SK-N-SH (cell line): ENCODE results near the gene DOK7. TPM values are rescaled to one million over a fixed set of nuclear protein-coding genes. Genes with fewer than 3 reads are reported as not detected.

Experiments
- CTCF ChIA-PET: fragments of 300-600, 350-600 bp; formaldehyde crosslinking; extraction: SDS; loops from one replicate; lab custom pipeline; 2021; lab: Yijun Ruan, JAX
- POLR2A ChIA-PET: fragments of 350-600 bp; sonication (Branson Sonifier 250); formaldehyde crosslinking; extraction: SDS; loops from one replicate; lab custom pipeline; 2020; ENCODE audit warnings: antibody characterized with exemption, inconsistent platforms; lab: Yijun Ruan, JAX
- DNase-seq: peaks from one replicate; pipeline ENCODE4 v3.0.0; 2012
- H2AFZ ChIP-seq: fragments of 200-600 bp; sonication (generic); 2 replicates; pipeline ENCODE4 v1.8.1; 2016; ENCODE audit warnings: antibody characterized with exemption, mild to moderate bottlenecking, low read depth
- H3F3A ChIP-seq: fragments of 200-600 bp; sonication (generic); replicated peaks from 2 replicates; pipeline ENCODE3; 2016; ENCODE audit warnings: antibody characterized with exemption, mild to moderate bottlenecking; ENCODE audit not compliant: insufficient read depth
- H3K27ac ChIP-seq, 2 experiments: fragments of 200-500 bp in 1 of 2; fragments of 200-600 bp in 1 of 2; sonication (Bioruptor generic) in 1 of 2; sonication (generic), shearing (Covaris generic) in 1 of 2; 2 replicates each; pipeline versions ENCODE4 v1.5.1 to v1.6.1; 2014 to 2016; ENCODE audit warnings: low read depth in 2 of 2, inconsistent platforms in 1 of 2, low read length in 1 of 2, mild to moderate bottlenecking in 1 of 2, mixed read lengths in 1 of 2
- H3K27me3 ChIP-seq: fragments of 200-600 bp; sonication (generic), shearing (Covaris generic); 2 replicates; pipeline ENCODE4 v1.6.1; 2016; ENCODE audit warnings: mixed run types; ENCODE audit not compliant: insufficient read depth
- H3K36me3 ChIP-seq, 2 experiments: fragments of 200-500 bp in 1 of 2; fragments of 200-600 bp in 1 of 2; sonication (Bioruptor generic) in 1 of 2; sonication (generic) in 1 of 2; replicated peaks in 1 of 2; 2 replicates each; pipeline versions ENCODE3 to v1.5.1; 2014 to 2016; ENCODE audit warnings: low read length in 1 of 2, mild to moderate bottlenecking in 1 of 2; ENCODE audit not compliant: insufficient read depth in 2 of 2, control insufficient read depth in 1 of 2
- H3K4me1 ChIP-seq, 2 experiments: fragments of 200-500 bp in 1 of 2; fragments of 200-600 bp in 1 of 2; sonication (Bioruptor generic) in 1 of 2; sonication (generic), shearing (Covaris generic) in 1 of 2; 2 replicates each; pipeline versions ENCODE4 v1.5.1 to v1.6.1; 2014 to 2016; ENCODE audit warnings: low read depth in 1 of 2, low read length in 1 of 2, mixed run types in 1 of 2; ENCODE audit not compliant: insufficient read depth in 2 of 2, control insufficient read depth in 1 of 2
- H3K4me2 ChIP-seq: fragments of 200-600 bp; sonication (generic), shearing (Covaris generic); 2 replicates; pipeline ENCODE4 v1.6.1; 2017; ENCODE audit warnings: mixed run types
- H3K4me3 ChIP-seq, 2 experiments: fragments of 200-500 bp in 1 of 2; fragments of 200-600 bp in 1 of 2; sonication (Bioruptor generic) in 1 of 2; sonication (generic), shearing (Covaris generic) in 1 of 2; 2 replicates each; pipeline versions ENCODE4 v1.5.1 to v1.8.1; 2014 to 2016; ENCODE audit warnings: low read depth in 2 of 2, inconsistent platforms in 1 of 2, low read length in 1 of 2, mild to moderate bottlenecking in 1 of 2, mixed read lengths in 1 of 2, moderate library complexity in 1 of 2
- H3K79me2 ChIP-seq: fragments of 200-600 bp; sonication (generic); 2 replicates; pipeline ENCODE4 v1.8.1; 2017; ENCODE audit warnings: mild to moderate bottlenecking; ENCODE audit not compliant: insufficient read depth
- H3K9ac ChIP-seq: fragments of 200-600 bp; sonication (generic); 2 replicates; pipeline ENCODE4 v1.6.1; 2017; ENCODE audit warnings: mixed run types
- H3K9me2 ChIP-seq: fragments of 200-600 bp; sonication (generic); 2 replicates; pipeline ENCODE4 v1.6.1; 2017; ENCODE audit warnings: mixed run types
- H3K9me3 ChIP-seq: fragments of 200-600 bp; sonication (generic); 2 replicates; pipeline ENCODE4 v1.6.1; 2017; ENCODE audit warnings: mixed run types, mild to moderate bottlenecking, moderate library complexity
- H4K20me1 ChIP-seq: fragments of 200-600 bp; sonication (generic); 2 replicates; pipeline ENCODE4 v1.6.1; 2017; ENCODE audit warnings: mild to moderate bottlenecking, mixed run types; ENCODE audit not compliant: insufficient read depth
- ELF1 ChIP-seq: IDR thresholded peaks from 2 replicates; pipeline ENCODE4 v1.4.0; 2012
- EP300 ChIP-seq, 2 experiments: IDR thresholded peaks; 2 replicates each; pipeline versions ENCODE4 v1.4.0 to v1.6.1; 2012; ENCODE audit warnings: borderline replicate concordance in 1 of 2, low read depth in 1 of 2, low read length in 1 of 2
- FOXJ3 ChIP-seq: sonication (generic); formaldehyde crosslinking; IDR thresholded peaks from 2 replicates; pipeline ENCODE4 v1.5.1; 2020; ENCODE audit warnings: mild to moderate bottlenecking, missing genetic modification reagents
- FOXM1 ChIP-seq: IDR thresholded peaks from 2 replicates; pipeline ENCODE4 v1.4.0; 2012; ENCODE audit warnings: low read depth, mild to moderate bottlenecking
- GABPA ChIP-seq: IDR thresholded peaks from 2 replicates; pipeline ENCODE4 v1.4.0; 2012; ENCODE audit warnings: low read depth, mild to moderate bottlenecking
- GATA2 ChIP-seq: sonication (generic); formaldehyde crosslinking; IDR thresholded peaks from 2 replicates; pipeline ENCODE4 v1.5.0; 2020; ENCODE audit warnings: mild to moderate bottlenecking, missing genetic modification reagents
- JUND ChIP-seq: IDR thresholded peaks from 2 replicates; pipeline ENCODE4 v1.4.0; 2012
- MEF2A ChIP-seq: IDR thresholded peaks from 2 replicates; pipeline ENCODE4 v1.4.0; 2012; ENCODE audit warnings: low read depth, borderline replicate concordance
- MXI1 ChIP-seq: IDR thresholded peaks from 2 replicates; pipeline ENCODE4 v1.6.1; 2012; ENCODE audit warnings: mild to moderate bottlenecking, low read depth, low read length, improper control_type of control experiment
- NFIC ChIP-seq: IDR thresholded peaks from 2 replicates; pipeline ENCODE4 v1.4.0; 2012; ENCODE audit warnings: borderline replicate concordance
- NRF1 ChIP-seq: IDR thresholded peaks from 2 replicates; pipeline ENCODE4 v1.6.1; 2012; ENCODE audit warnings: low read depth, mild to moderate bottlenecking, low read length
- RFX5 ChIP-seq: IDR thresholded peaks from 2 replicates; pipeline ENCODE4 v1.6.1; 2012; ENCODE audit warnings: mild to moderate bottlenecking, improper control_type of control experiment, low read length
- TCF12 ChIP-seq: IDR thresholded peaks from 2 replicates; pipeline ENCODE4 v1.4.0; 2012
- TEAD4 ChIP-seq: IDR thresholded peaks from 2 replicates; pipeline ENCODE4 v1.4.0; 2012; ENCODE audit warnings: mild to moderate bottlenecking, borderline replicate concordance; ENCODE audit not compliant: insufficient read depth
- YY1 ChIP-seq: IDR thresholded peaks from 2 replicates; pipeline ENCODE4 v1.4.0; 2012; ENCODE audit warnings: low read depth, mild to moderate bottlenecking
- WGBS: methylation state at CpG from one replicate; pipeline ENCODE4 v1.1.6; 2017; ENCODE audit warnings: low lambda C conversion rate; 5-methylcytosine and 5-hydroxymethylcytosine counted together
- polyA plus RNA-seq, 3 experiments: library from polyadenylated mRNA; depleted of rRNA; stranded (reverse); fragments of >200 nt; gene quantifications; 2 replicates each; pipeline ENCODE4 v1.2.3, GENCODE V29; 2012
- TF ChIP-seq, protein P1 (sequence below): IDR thresholded peaks from 2 replicates; pipeline ENCODE4 v1.4.0; 2012; ENCODE audit warnings: low read depth
- TF ChIP-seq, protein P2 (sequence below): fragments of 150-350 bp; IDR thresholded peaks from 2 replicates; pipeline ENCODE4 v1.6.1; 2016; ENCODE audit warnings: mild to moderate bottlenecking, low read depth, low read length
- TF ChIP-seq, protein P3 (sequence below): fragments of 150-350 bp; IDR thresholded peaks from 2 replicates; pipeline ENCODE4 v1.6.1; 2017; ENCODE audit warnings: antibody characterized with exemption, low read length, low read depth, borderline replicate concordance
- TF ChIP-seq, protein P4 (sequence below): IDR thresholded peaks from 2 replicates; pipeline ENCODE4; 2012

DOK7 gene
- polyA plus RNA-seq, 1 of the 3 experiments (the other 2 are of a cell fraction): not detected

DNA sequence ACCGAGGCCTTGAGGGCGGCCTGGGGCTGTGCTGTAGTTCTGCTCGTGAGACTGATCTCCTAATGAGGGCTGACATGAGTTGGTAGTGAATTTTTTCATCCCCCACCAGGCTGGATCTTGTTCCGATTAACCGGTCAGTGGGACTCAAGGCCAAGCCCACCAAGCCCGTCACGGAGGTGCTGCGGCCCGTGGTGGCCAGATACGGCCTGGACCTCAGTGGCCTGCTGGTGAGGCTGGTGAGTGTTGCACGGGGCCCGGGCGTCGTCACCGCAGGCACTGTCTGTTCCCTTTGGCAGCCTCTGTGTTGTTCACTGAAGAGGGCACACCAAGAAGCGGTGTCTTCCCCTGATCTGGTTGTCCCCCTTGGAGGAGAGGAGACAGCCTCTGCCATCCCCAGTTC lies 39.7 kb upstream of the DOK7 start:
- Histone ChIP-seq H3K36me3 (peaks cover 2 to 15% of the 10 kb centered on the region in 2 experiments), H3K9ac (no peak overlapping the region), H3F3A (no peaks in the 10 kb centered on the region), H3K4me1 (no peaks in the 10 kb centered on the region), H3K4me2 (no peak overlapping the region), H3K9me2 (no peaks in the 10 kb centered on the region), H3K27ac (no peak overlapping the region), H3K79me2 (no peaks in the 10 kb centered on the region), H3K9me3 (no peaks in the 10 kb centered on the region), H3K4me3 (no peak overlapping the region), H3K27me3 (no peaks in the 10 kb centered on the region), H2AFZ (no peak overlapping the region)
- WGBS: 99% methylated on average over 10 of the region's 16 CpGs
- ChIA-PET POLR2A (no interaction called here), CTCF (no interaction called here)
- DNase-seq: no peak
- TF ChIP-seq MXI1 (no peak), ELF1 (no peak), EP300 (IDR thresholded peaks at IDR 0.05; ENCODE audit: borderline replicate concordance in 1 of 2, low read depth in 1 of 2, low read length in 1 of 2) (no peak), NRF1 (no peak), GATA2 (CRISPR knock-in tag) (no peak), FOXJ3 (CRISPR knock-in tag) (no peak), JUND (no peak), YY1 (no peak), RFX5 (no peak)
- TF ChIP-seq, protein P1, sequence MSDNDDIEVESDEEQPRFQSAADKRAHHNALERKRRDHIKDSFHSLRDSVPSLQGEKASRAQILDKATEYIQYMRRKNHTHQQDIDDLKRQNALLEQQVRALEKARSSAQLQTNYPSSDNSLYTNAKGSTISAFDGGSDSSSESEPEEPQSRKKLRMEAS: no peak
- TF ChIP-seq, all 33 proteins: peak for 0
- no peaks in the 10 kb centered on the region for H4K20me1 ChIP-seq

DNA sequence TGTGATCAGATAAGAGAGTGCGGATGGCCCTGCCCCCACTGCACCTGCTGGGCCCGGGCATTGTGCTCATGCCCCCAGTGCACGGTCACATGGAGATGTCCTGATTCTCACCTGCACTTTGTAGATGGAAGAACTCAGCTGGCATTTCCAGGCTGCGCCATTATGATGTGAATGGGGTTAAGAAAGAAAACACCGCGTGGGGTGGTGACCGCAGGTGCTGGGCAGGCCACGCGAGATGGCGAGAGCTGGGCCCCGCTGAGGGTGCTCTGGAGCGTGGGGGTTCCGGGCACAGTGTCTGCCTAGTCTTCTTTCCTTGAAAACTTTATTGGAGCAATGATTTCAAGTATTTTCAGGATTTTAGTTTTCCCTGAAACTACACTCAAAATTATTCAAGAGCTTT lies 39.2 kb upstream of the DOK7 start:
- H3K4me2 ChIP-seq: no peak overlapping the region
- no peaks in the 10 kb centered on the region for H4K20me1 ChIP-seq
- H3K79me2 ChIP-seq: no peaks in the 10 kb centered on the region
- no peak overlapping the region for H2AFZ ChIP-seq
- no peaks in the 10 kb centered on the region for H3K27me3 ChIP-seq
- no peak overlapping the region for H3K9ac ChIP-seq
- H3K36me3 ChIP-seq: peaks cover 2 to 20% of the 10 kb centered on the region in 2 experiments
- no peak for DNase-seq
- WGBS: 98% methylated on average over 13 of the region's 13 CpGs
- H3K4me1 ChIP-seq: no peaks in the 10 kb centered on the region
- no peaks in the 10 kb centered on the region for H3K9me3 ChIP-seq
- CTCF ChIA-PET: interaction anchor here (1.2 kb wide), 1 partner anchor 11 kb away, joined by 3 read pairs; no protein-coding TSS in a partner anchor
- no peak overlapping the region for H3K27ac ChIP-seq
- no peaks in the 10 kb centered on the region for H3K9me2 ChIP-seq
- H3F3A ChIP-seq: no peaks in the 10 kb centered on the region
- no peak for TF ChIP-seq ELF1
- TF ChIP-seq GATA2 (CRISPR knock-in tag): no peak
- no peak for TF ChIP-seq JUND
- no peak for TF ChIP-seq FOXJ3 (CRISPR knock-in tag)
- no peak overlapping the region for H3K4me3 ChIP-seq
- POLR2A ChIA-PET: no interaction called here

DNA sequence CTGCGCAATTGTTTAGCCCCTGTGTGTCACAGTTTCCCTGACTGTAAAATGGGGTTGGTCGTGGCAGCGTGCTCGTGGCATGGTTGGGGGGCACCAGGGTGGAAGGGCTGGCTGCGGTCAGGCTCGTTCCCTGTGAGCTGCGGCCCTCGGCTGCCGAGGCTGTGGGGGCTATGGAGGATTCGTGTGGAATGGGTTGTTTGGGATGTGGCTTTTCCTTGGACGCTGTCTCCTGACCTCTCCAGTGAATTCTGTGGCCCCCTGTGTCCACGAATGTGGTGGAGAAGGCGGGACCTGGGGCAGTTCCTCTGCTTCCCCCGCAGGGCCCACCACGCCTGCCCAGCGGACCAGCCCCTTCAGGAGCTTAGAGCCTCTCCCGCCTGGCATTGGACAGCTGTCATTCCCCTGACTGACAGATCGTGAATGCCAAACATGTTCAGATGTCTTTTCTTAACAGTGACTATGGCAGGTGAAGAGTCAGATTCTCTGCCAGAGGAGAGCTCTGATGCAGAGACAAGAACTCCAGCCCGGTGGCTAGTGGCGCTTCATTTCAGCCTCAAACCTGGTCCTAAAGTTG lies 38.5 kb upstream of the DOK7 start:
- no peak overlapping the region for H3K27ac ChIP-seq
- no peaks in the 10 kb centered on the region for H4K20me1 ChIP-seq
- H2AFZ ChIP-seq: no peak overlapping the region
- no peaks in the 10 kb centered on the region for H3K9me3 ChIP-seq
- no peaks in the 10 kb centered on the region for H3K27me3 ChIP-seq
- no peaks in the 10 kb centered on the region for H3K9me2 ChIP-seq
- H3K36me3 ChIP-seq: peaks cover 2 to 26% of the 10 kb centered on the region in 2 experiments
- no peak for DNase-seq
- H3K9ac ChIP-seq: no peak overlapping the region
- H3F3A ChIP-seq: no peaks in the 10 kb centered on the region
- H3K4me2 ChIP-seq: no peak overlapping the region
- H3K4me3 ChIP-seq: no peak overlapping the region
- no peaks in the 10 kb centered on the region for H3K4me1 ChIP-seq
- 97% methylated on average over 13 of the region's 20 CpGs for WGBS
- ChIA-PET CTCF (interaction anchor here (1.2 kb wide), 1 partner anchor 10 kb away, joined by 3 read pairs; no protein-coding TSS in a partner anchor), POLR2A (no interaction called here)
- TF ChIP-seq, protein P2, sequence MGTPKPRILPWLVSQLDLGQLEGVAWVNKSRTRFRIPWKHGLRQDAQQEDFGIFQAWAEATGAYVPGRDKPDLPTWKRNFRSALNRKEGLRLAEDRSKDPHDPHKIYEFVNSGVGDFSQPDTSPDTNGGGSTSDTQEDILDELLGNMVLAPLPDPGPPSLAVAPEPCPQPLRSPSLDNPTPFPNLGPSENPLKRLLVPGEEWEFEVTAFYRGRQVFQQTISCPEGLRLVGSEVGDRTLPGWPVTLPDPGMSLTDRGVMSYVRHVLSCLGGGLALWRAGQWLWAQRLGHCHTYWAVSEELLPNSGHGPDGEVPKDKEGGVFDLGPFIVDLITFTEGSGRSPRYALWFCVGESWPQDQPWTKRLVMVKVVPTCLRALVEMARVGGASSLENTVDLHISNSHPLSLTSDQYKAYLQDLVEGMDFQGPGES: no peak
- TF ChIP-seq TCF12 (no peak), GATA2 (CRISPR knock-in tag) (no peak), NRF1 (no peak), FOXM1 (no peak), MEF2A (no peak), ELF1 (no peak), NFIC (no peak), YY1 (no peak), TEAD4 (no peak), GABPA (no peak)
- TF ChIP-seq, protein P3, sequence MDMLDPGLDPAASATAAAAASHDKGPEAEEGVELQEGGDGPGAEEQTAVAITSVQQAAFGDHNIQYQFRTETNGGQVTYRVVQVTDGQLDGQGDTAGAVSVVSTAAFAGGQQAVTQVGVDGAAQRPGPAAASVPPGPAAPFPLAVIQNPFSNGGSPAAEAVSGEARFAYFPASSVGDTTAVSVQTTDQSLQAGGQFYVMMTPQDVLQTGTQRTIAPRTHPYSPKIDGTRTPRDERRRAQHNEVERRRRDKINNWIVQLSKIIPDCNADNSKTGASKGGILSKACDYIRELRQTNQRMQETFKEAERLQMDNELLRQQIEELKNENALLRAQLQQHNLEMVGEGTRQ: no peak
- TF ChIP-seq, protein P4, sequence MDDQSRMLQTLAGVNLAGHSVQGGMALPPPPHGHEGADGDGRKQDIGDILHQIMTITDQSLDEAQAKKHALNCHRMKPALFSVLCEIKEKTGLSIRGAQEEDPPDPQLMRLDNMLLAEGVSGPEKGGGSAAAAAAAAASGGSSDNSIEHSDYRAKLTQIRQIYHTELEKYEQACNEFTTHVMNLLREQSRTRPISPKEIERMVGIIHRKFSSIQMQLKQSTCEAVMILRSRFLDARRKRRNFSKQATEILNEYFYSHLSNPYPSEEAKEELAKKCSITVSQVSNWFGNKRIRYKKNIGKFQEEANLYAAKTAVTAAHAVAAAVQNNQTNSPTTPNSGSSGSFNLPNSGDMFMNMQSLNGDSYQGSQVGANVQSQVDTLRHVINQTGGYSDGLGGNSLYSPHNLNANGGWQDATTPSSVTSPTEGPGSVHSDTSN: no peak
- H3K79me2 ChIP-seq: no peaks in the 10 kb centered on the region
